Activated CD4-positive, alpha-beta T cell treated with anti-CD3 and anti-CD28 coated beads, Interleukin-10, Interleukin-2, amounts not matched to agents 100 ng/mL and 50 ng/mL, durations not matched to agents 16 hours and 8 hours (primary cell): ENCODE data around the gene COA8.
A peak's percentile ranks its signal among the peaks of the same experiment; 100 is the strongest.

Source experiments
- DNase-seq: peaks from one replicate; pipeline ENCODE4 v3.0.0-alpha.2; 2020

The COA8 gene

GRCh38 chr14:103537175-103537990 is 25.4 kb upstream of the COA8 start:
- no peak for DNase-seq

DNA sequence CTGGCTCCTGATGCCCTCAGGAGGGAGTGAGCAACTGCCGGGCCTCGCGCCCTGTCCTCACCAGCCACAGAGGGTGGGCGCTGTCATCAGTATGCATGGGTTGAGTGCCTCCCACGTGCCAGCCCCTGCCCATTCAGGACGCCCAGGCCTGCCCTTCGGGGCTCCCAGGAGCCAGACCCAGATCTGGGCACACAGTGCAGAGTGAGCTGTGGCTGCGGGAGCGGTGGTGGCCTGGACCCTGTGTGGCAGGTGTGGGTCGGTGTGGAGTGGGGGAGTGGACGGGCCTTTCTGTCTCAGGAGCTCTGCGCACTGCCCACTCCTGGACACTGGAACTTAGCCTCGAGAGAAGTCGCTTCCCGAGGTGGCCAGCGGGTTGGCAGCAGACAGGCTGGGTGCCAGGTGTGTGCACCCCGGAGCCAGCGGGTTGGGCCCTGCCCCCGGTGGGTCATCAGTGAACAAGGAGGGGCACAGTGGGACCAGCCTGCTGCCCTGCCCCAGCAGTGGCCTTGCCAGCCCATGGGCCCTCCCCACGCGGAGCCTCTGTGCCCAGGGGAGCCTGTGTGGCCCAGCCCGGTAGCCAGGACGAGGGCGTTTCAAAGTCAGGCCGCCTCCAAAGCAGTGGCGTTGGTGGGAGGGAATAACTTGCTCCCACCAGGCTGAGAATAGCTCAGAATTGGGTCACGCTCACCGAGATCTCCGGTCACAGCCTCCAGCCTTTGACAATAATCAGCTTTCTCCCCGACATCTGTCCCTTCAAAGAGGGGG is 24.3 kb upstream of the COA8 start:
- DNase-seq: no peak

DNA sequence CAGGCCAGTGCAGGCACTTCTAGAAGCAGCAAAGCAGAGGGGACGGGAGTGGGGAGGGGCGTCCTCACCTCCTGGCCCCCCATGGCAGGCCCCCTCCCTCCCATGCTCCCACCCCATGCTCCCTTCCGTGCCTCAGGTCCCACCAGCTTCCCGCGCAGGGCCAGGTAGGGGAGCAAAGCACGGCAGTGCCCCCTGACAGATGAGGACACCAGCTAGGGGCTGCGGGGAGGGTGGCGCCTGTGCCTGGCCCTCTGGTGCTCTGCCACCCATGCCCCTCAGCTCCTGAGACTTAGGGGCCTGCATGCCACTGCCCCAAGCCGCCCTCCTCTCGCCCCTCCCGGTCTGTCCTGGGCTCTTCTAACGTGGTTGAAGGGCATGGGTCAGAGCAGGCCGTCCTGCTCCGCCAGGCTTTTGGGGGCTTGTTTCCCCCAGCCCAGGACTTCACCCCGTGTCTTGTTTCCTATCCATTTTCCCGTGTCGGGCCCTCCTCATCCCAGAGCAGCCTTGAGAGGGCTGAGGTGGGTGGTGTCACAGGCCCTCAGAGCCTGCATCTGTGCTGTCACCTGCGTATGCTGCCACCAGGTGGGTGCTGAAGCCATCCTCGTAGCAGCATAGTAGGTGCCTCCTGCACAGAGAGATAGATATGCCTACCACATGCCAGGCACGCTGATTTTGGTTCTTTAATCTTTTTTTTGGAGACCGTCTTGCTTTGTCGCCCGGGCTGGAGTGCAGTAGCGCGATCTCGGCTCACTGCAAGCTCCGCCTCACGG is 23.5 kb upstream of the COA8 start:
- DNase-seq: no peak

DNA sequence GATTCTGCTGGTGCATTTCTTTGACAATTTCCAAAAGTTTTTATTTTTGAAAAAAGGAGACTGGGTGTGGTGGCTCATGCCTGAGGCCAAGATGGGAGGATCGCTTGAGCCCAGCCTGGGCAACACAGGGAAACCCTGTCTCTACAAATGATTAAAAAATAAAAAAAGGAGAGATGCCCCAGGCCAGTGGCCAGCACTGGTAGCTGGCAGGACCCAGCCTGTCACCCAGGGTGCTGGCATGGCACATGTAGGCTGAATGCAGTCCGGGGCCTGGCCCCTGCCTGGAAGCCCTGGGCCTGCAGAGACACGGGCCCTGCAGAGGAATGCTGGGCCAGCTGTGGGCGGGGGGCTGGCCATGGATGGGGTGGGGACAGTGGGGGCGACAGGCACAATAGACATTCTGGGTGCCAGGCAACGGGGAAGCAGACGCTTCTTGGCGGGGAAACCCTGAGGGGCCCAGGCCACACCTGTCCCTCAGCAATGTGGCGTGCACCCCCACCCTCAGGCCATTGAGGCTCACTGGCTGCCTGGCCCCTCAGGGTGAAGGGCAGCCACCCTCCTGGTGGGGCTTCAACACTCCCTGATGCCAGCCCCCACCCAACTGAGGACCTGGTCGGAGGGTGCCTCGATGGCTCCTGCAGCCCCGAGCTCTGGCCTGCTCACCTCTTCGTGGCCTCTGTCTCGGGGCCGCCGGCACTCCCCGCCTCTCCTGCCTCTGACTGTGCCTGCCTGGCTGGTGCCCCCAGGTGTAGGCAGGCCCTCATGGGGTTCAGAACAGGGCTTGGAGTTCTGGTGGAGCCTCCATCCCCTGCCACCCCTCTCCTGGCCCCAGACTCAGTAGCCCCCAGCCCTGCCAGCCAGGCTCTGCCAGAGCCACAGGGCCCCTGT is 21.7 kb upstream of the COA8 start:
- DNase-seq: no peak

DNA sequence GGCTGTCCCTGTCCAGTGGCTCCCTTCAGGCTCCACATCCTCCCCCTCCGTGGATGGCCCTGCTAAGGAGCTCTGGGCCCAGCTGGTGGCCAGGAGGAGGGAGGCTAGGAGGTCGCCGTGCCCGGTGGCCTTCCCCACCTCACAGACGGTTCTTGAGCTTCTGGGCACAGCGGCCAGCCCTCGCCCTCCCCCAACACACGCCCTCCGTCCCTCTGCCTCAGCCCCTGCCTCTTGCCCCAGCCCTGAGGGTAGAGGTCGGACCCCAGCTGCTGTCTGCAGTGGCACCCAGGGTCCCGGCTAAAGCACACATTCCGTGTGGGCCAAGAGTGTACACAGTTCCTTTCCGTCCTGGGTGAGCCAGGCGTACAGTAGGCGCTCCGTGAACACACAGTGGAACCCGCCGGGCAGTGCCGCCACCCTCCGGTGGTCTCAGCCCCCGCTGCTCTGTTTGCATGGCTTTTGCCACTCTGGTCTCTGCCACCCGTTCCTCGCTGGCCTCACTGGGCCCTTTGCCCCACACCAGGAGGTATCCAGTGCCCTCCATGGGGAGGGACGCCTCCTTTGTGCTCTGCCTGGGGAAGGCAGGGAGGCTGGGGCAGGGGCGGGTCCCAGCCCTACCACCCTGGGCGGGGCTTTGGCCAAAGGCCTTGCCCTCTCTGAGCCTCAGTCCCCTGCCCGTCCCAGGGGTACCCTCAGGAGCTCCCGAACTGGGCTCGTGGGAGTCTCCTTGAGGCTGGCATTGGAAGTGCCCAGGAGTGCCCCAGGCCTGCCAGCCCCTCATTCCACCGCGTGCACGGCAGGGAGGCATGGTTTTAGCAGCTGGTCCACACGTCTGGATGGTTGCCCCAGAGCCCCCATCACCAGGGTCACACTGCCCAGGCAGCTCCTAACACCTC is 20.8 kb upstream of the COA8 start:
- DNase-seq: no peak

DNA sequence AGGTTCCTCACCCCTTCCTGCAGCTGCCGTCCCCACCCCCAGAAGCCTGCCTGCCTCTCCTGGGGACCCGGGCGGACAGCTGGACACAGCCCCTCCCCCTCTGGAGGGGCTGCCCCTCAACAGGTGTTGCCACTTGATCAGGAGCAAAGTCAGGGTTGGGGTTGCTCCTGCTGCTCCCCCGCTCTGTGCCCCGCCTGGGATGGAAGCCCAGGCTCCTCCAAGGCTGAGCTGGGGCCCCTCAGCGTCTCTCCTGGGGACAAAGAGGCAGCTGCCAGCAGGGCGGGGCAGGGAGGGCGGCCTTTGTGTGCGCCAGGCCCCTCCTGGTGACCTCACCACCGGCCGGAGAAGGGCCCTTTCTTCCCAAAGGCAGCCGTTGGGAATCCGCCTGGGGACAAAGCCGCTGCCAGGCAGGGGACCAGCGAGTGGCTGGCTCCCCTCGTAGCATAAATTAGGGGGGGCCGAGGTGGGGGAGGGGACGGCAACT is 20.1 kb upstream of the COA8 start:
- no peak for DNase-seq

DNA sequence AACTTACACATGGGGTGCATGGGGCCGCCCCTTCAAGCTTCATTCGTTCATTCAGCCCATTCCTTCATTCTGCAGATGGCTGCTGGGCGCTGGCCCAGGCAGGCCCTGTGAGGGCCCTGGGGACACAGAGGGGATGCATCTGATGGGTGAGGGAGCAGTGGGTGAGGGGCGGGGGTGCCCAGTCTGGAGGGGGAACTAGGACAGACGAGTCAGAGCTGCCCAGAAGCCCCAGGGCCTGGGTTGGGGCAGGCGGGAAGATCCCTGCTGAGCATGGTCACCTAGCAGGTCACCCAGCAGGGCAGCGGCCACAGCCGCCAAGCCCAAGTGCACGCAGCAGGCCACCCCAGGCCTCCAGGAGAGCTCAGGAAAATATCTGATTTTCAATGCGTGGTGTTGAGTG is 19.6 kb upstream of the COA8 start:
- DNase-seq: no peak

- no peak for DNase-seq
Observed at GRCh38 chr14:103543721-103544387, 18.9 kb upstream of the COA8 start.

DNA sequence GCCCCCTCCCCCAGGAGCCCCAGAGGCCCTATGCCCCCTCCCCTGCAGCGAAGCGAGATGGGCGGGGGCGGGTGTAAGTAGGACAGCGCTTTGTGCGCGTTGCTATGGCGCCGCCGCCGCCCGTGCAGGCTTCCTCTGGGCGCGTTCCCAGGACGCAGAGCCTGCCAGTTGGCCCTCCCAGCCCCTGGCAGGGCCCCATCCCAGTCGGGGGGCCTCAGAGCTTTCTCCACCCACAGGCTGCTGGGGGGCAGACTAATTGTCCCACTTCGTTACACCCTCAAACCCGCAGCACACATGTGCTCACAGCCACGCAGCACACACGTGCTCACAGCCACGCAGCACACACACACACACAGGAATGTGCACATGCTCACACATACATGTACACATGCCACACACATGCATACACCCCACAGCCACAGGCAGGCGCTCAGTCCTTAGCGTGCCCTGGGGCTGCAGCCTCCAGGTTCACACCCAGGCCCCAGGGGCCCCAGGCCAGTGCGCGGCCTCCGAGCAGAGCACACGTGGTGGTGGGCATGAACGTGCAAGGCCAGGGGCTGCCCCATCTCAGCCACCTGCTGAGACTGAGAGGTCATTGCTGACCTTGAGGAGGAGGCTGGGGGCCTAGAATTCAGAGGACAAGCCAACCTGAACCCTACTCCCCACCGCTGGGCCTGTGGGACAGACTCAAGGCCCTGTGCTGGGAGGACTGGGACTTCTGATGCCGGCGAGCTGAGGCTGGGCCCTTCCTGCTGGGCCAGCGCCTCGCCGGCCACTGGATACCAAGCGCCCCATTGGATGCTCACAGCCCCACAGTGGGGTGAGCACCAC is 18.2 kb upstream of the COA8 start:
- no peak for DNase-seq

GRCh38 chr14:103545219-103545914 is 17.4 kb upstream of the COA8 start:
- DNase-seq: no peak

GRCh38 chr14:103545915-103546651 is 16.7 kb upstream of the COA8 start:
- DNase-seq: no peak

- peak; percentile 78 for DNase-seq
Observed at GRCh38 chr14:103546652-103547454, 15.9 kb upstream of the COA8 start.

DNA sequence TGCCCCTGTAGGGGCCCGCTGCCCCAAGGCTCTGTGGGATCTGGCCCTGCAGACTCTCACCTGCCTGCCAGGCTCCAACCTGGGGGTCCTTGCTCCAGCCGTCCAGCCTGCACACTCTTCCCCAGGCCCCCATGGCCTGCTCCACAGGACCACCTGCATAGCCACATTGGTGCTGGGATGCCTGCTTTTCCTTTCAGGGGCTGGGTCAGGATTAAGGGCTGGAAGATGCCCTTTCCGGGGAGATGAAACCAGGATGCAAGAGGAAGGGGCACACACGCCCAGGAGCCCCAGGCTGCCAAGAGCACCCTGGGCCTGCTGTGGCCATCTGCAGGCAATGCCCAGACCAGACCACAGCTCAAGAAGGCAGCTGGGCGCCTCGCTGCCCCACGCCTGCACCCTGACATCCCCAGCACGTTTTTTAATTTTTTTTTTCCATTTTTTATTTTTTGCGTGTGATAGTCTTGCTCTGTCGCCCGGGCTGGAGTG is 15.3 kb upstream of the COA8 start:
- no peak for DNase-seq

DNA sequence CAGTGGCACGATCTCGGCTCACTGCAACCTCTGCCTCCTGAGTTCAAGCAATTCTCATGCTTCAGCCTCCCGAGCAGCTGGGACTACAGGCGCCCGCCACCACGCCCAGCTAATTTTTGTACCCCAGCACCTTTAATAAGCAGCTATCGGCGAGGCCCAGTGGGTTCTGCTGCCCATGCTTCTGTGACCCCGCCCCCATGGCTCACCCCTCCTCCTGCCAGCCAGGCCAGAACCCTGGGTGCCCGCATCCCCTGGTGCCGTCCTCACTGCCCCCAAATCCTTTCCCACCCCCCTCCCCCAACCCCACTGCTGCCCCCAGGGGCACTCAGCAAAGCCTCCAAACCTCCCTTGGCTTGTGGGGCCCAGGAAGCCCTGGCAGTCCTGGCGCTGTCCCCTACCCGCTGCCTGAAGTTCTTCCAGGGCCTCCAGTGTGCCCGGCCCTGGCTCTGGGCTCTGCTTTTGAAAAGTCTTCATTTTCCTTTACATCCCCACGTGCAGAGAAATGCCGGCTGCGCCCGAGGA is 14.8 kb upstream of the COA8 start:
- no peak for DNase-seq

DNA sequence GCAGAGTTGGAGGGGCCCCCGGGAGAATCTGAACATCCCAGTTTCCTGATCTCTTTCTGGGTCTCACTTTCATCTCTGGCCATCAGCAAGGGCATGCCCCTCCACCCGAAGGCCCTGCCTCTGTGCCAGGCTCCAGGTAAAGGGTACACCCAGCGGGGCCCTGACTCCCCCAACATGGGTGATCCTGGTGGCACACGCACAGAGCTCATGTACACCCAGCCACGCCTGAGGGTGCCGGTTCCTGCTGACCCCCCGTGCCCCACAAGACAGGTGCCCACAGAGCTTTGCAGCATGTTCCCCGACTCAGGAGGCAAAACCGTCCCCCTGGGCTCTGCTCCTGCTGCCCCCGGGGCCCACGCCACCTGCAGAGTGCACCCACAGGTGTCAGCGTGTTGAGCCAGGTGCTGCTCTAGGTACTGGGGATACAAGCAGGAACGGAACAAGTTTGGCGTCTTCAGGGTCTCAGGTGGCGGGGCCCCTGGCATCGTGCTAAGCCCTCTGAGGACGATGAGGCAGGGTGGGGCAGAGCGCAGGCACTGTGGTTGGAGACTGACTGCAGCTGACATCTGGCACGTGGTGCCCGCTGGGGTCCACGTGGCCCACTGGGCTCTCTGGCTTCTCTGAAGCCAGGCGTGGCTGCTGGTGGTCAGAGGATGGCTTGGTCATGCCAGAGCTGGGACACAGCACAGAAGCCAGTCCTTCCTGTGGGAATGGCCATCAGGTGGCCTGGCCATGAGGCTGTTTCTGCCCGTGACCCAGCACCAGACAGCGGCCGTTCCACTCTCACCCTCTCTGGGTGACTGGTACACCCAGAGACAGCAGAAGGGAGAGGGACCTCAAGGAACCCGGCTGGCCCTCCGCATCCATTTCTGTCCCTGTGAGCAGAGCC is 14.1 kb upstream of the COA8 start:
- DNase-seq: no peak
